HG02973 (cell line): ENCODE measurements around the gene FOLR2.

Source experiments
- ATAC-seq: cut with Tn5 transposase; IDR thresholded peaks from one replicate; pipeline ENCODE4 v1.9.1; 2021; ENCODE audit warnings: moderate library complexity; ENCODE audit not compliant: unreplicated experiment

Gene FOLR2

DNA sequence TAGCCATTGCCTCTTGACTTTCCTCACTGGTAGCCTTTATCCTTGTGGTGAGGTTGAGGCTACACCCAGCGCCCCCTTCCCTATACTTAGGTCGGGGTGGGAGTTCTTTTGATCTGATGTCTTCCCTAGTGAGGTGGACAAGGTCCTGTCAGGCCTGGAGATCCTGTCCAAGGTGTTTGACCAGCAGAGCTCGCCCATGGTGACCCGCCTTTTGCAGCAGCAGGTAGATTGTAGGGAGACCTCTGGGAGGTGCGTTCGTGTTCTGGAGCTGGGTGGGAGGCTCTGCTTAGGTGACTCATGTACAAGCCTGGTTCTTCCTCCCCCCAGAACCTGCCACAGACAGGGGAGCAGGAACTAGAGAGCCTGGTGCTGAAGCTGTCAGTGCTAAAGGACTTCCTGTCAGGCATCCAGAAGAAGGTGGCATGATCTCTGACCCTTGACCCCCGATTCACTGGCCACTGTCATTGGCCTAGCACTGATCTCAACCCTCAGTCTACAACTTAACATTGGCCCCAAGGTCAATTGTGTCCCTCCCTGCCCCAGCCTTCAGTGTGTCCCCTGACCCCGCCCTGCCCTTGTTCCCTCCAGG, 12.8 kb downstream of the FOLR2 start:
- ATAC-seq, result no peak

DNA sequence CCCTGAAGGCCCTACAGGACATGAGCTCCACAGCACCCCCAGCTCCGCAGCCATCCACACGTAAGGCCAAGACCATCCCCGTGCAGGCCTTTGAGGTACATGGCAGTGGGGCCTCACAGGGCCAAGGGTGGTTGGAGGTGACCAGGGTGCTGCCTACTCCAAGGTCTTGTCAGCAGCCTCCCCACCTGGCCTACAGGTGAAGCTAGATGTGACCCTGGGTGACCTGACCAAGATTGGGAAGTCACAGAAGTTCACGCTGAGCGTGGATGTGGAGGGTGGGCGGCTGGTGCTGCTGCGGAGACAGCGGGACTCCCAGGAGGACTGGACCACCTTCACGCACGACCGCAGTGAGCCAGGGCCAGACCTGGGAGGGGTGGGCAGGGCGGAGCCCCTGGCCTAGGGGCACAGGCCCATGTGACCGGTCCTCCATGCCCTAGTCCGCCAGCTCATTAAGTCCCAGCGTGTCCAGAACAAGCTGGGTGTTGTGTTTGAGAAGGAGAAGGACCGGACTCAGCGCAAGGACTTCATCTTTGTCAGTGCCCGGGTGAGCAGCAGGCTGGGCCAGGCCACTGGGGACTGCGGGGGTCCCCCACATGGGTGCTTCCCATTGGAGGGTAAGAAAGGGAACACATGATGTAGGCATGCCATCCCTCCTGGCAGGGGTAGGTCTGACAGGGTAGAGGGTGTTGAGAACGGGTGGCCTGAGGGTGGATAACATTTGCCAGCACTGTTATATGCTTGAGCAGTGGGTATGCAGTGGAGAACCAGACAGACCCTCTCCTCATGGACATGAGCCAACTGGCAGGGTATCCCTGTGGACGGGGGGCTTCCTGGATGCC, 13.6 kb downstream of the FOLR2 start:
- no peak for ATAC-seq

DNA sequence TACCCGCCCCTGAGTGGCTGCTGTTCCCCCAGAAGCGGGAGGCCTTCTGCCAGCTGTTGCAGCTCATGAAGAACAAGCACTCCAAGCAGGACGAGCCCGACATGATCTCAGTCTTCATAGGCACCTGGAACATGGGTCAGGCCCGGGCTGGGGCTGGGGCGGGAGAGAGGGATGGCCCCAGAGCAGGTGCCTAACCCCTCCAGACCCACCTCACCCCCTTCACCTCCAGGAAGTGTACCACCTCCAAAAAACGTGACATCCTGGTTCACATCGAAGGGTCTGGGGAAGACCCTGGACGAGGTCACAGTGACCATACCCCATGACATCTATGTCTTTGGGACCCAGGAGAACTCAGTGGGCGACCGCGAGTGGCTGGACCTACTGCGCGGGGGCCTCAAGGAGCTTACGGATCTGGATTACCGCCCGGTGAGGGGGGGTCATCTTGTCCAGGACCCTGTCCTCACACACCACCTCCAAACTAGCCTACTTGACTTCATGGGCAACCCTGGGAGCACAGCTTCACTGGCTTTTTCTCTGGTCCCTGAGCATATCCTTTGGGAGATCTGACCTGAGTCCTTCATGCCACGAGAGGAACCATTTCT, 14.3 kb downstream of the FOLR2 start:
- ATAC-seq, result no peak

DNA sequence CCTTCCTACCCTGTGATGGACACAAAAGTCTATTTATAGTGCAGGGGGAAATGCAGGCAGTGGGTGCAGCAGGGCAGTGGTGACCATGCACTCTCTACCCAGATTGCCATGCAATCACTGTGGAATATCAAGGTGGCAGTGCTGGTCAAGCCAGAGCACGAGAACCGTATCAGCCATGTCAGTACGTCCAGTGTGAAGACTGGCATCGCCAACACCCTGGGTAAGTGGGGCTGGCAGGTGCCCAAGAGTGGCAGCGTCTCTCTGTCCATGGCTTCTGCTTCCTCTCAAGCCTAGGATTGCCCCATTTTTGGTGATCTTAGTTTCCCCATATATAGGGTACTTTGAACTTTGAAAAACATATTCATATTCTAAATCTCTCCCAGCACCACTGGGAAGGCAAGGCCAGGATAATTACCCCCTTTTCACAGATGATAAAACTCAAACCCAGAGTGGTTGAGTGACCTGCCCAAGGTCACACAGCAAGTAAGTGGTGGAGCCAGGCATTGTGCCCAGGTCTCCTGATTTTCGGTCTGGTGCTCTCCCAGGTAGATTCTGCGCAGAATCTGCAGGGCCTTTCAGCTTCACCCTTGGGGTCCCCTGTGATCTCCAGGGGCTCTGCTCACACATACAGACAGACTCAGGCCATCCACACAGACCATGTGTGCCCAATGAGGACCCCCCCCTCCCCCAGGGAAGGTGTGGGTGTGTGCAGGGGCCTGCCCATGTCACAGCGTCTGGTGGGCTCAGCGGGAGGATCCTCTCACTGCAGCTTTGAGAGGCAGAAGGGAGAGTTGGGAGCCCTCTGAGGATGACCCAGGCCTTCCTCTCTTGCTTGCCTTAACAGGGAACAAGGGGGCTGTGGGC, 15.0 kb downstream of the FOLR2 start:
- no peak for ATAC-seq

DNA sequence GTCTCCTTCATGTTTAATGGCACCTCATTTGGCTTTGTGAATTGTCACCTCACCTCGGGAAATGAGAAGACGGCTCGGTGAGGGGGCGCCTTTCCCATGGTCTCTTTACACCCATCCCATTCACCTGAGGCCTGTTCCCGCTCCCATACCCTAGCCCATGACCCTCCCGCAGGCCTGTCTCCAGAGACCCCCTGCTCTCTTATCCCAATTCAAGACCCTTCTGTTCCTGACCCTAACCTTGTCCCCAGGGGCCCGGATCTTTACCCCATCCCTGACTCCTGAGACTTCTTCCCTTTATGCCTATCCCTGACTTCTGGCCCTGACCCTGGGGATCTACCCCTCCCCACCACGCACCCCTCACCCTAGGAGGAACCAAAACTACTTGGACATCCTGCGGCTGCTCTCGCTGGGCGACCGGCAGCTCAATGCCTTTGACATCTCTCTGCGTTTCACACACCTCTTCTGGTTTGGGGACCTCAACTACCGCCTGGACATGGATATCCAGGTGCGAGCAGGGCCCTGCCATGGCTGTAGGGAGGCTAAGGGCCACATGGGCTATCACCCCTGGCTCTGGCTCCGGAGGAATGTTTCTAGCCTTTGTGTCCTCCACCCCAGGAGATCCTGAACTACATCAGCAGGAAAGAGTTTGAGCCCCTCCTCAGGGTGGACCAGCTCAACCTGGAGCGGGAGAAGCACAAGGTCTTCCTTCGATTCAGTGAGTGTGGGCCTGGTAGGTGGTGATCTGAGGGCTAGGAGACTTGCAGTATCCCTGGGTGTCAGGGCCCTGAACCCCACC, 15.9 kb downstream of the FOLR2 start:
- ATAC-seq, result no peak

DNA sequence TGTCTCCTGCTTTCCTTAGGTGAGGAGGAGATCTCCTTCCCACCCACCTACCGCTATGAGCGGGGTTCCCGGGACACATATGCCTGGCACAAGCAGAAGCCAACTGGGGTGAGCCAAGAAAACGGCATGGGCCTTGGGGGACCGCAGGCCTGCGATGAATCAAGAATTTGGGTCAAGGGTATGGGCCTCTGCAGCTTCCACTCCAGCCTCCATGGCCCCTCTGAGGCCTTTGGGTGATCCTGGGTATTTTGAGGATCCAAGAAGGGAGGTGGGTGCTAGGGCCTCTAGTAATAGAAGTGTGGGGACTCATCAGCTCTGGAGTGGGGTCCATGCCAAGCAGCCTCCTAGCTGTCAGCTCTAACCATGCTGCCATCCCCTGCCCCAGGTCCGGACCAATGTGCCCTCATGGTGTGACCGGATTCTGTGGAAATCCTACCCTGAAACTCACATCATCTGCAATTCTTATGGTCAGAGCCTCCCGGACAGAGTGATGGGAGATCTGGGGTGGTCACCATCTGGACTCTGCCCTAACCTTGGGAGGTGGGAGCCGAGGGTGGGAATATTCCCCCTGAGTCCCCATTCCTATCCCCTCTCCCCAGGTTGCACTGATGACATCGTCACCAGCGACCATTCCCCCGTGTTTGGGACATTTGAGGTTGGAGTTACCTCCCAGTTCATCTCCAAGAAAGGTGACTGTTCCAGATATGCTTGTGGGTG, 16.6 kb downstream of the FOLR2 start:
- no peak for ATAC-seq

DNA sequence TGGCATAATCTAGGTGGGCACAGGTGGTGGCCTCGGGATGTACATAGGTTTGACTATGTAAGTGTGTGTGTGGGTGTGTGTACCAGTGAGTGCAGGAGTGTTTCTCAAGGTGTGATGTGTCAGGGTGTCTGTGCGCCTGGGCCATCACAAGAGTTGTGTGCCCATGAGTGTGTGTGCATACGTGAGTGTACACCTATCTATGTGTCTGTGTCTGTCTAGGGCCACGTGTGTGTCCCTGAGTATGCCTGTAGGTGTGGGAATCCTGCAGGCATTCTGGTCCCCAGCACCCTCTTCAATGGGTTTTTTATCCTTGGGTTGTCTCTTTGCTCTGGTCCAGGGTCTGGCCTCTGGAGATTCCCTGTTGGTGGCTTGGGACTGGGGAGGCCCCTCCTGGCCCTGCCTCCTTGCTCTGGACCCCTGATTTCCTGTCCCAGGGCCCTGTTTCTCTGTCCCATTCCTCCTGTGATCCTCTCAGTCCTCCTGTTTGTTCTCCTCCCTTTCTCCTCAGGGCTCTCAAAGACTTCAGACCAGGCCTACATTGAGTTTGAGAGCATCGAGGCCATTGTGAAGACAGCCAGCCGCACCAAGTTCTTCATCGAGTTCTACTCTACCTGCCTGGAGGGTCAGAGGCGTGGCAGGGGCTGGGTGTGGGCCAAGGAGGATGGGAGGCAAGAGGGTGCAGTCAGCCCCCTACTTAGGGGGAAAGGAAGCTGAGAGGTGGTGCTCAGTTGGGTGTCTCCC, 17.3 kb downstream of the FOLR2 start:
- ATAC-seq, result no peak

DNA sequence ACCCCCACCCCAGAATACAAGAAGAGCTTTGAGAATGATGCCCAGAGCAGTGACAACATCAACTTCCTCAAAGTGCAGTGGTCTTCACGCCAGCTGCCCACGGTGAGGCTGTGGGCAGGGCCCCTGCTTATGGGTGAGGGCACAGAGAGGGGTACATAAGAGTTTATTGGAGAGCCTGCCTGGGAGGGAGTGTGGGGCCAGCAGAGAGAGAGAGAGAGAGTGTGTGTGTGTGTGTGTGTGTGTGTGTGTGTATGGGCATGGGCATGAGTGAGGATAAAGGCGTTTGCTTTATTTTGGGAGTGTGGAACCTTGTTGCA, 17.9 kb downstream of the FOLR2 start:
- no peak for ATAC-seq

DNA sequence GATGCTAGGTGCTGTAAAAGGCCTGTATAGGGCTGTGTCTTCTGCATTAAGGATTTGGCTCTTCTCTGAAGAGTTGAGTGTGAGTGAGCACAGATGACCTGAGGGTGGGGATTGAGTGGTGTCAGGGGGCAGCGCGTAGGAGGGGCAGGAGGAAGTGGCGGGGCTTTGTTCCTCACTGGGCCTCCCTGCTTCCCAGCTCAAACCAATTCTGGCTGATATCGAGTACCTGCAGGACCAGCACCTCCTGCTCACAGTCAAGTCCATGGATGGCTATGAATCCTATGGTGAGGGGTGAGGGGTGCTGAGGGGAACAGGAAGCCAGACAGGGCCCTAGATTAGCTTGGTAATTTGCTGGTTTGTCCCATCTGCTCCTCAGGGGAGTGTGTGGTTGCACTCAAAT, 18.3 kb downstream of the FOLR2 start:
- no peak for ATAC-seq

DNA sequence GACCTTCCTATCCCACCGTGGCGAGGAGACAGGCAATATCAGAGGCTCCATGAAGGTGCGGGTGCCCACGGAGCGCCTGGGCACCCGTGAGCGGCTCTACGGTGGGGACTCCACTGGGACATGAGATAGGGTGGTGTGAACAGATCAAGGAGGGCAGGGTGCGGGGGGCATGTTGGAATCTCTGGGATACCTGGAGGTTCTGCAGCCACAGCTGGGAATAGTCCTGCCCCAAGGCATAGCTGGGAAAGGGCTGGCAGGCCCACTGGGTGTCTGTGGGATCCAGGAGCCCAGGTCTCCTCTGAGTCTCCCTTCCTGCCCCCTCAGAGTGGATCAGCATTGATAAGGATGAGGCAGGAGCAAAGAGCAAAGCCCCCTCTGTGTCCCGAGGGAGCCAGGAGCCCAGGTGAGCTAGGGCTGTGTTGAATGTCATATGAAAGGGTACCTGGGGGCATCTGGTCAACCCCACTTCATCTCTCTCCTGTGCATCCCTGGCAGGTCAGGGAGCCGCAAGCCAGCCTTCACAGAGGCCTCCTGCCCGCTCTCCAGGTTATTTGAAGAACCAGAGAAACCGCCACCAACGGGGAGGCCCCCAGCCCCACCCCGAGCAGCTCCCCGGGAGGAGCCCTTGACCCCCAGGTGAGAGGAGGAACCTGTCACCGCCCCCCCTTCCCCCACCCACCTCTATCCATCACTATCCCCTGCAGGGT, 18.9 kb downstream of the FOLR2 start:
- no peak for ATAC-seq

DNA sequence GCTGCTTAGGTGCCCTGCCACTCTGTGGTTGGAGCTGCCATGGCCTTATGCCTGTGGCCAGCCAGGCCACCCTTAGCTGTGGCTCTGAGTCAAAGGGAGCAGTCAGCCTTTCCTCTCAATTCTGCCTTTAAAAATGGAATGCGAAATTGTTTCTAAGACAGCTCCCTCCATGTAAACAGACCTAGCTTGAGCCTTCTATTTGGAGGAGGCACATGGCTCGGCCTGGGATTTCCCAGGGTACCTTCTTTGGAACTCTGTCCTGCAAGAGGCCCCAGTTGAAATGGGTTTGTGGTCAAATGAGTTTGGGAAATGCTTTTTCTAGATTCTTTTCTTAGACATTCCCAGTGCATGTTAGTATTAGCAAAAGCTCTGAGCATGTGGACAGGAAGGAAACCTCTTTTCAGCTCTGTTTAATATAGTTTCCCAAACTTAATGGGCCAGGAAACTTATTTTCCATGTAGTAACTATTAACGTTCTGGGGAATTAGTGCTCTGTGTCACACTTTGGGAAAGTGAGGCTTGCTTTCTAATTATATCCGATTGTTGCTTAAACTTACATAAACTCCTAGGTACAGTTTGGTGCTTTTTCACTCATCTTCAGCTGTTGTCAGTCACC, 19.6 kb downstream of the FOLR2 start:
- ATAC-seq, result no peak

DNA sequence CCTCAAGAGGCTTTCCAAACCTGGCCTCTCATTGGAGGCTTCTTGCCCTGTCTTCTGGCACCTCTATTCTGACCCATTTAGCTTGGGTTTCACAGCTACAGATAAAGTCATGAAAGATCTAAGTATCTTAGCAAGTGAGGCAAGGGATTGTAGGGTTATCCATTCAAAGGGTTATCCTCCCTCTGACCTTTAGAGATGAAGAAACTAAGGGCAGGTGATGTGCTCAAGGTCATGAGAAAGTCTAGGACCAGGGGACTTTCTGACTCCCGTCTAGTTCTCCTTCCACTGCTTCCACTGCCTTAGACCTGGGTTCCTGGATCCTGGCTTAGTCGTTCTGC, 20.1 kb downstream of the FOLR2 start:
- ATAC-seq, result no peak

DNA sequence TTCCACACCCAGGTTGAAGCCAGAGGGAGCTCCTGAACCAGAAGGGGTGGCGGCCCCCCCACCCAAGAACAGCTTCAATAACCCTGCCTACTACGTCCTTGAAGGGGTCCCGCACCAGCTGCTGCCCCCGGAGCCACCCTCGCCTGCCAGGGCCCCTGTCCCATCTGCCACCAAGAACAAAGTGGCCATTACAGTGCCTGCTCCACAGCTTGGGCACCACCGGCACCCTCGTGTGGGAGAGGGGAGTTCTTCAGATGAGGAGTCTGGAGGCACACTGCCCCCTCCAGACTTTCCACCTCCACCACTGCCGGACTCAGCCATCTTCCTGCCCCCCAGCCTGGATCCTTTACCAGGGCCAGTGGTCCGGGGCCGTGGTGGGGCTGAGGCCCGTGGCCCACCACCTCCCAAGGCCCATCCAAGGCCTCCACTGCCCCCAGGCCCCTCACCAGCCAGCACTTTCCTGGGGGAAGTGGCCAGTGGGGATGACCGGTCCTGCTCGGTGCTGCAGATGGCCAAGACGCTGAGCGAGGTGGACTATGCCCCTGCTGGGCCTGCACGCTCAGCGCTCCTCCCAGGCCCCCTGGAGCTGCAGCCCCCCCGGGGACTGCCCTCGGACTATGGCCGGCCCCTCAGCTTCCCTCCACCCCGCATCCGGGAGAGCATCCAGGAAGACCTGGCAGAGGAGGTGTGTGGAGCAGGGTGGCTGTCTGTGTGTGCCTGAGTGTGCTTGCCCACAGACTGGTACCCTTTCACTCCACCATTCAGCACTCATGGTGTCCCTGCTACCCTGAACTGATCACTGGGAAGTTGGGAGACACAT, 20.7 kb downstream of the FOLR2 start:
- ATAC-seq, result no peak

DNA sequence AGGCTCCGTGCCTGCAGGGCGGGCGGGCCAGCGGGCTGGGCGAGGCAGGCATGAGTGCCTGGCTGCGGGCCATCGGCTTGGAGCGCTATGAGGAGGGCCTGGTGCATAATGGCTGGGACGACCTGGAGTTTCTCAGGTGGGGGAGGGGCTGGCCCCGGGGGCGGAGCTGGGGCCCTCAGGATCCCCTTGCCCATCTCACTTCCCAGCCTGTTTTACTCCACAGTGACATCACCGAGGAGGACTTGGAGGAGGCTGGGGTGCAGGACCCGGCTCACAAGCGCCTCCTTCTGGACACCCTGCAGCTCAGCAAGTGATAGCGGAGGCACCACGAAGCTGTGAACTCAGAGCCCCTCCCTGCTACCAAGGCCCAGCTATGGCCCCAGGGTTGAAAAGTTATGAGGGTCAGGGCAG, 21.5 kb downstream of the FOLR2 start:
- ATAC-seq, result no peak

DNA sequence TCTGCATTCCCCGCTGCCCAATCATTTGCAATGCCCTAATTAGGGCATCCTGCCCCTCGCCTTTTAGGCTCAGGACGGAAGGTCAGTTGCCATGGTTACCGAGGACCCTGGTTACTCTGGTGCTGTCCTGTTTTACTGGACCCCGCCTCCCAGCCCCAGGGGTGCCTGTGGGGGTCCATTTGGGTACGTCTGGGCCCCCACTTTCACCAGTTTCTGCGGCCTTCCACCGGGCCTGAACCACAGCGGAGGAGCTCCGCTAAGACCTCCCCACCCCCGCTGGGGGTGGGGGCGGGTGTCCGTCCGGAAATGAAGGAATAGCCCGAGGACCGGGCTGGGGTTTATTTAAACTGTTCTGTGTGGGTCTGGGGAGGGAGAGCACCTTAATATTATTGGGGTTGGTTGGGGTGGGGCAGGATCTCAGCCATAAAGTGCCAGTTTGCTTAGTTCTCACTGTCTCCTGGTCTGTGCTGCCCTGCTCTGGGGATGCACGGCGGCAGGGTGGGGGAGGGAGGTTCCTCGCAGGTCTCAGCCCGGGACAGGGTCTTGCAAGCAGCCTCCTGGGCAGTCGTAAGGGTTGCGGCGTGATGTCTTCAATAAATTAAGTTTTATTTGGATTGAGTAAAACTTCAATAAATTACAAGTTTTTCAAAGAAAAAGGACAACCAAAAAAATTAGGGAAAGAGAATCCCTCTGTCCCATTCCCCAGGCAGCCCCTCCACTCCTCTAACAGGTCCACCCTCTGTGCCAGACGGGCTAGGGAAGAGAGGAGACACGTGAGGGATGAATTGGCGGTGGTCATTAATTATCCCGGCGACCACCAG, 22.1 kb downstream of the FOLR2 start:
- ATAC-seq, result no peak

DNA sequence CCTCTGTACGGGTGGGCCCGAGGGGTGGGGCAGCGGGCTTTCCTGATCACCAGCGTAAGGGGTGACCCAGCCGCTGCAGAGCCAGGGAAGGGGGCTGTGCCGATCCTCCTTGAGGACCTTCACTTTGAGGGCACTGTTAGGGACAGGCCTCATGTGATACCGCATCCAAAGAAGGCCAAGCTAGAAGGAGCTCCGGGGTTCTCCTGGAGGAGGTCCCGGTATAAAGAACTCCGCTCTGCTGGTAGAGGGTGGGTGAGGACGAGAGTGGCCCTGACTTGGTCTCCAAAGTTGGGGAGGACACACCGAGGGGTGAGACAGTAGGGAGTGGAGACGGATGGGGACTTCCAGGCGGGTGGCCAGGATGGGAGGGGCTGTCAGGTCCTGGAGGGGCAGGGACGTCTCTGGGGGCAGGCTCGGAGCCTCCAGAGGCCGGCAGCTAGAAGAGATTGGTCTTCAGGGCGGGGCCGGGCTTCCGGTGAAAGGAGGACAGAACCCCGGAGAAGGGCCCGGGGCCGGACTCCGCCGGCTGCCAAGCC, 22.8 kb downstream of the FOLR2 start:
- ATAC-seq, result no peak
